ENCODE data around the gene PARVG.

PARVG gene

DNA sequence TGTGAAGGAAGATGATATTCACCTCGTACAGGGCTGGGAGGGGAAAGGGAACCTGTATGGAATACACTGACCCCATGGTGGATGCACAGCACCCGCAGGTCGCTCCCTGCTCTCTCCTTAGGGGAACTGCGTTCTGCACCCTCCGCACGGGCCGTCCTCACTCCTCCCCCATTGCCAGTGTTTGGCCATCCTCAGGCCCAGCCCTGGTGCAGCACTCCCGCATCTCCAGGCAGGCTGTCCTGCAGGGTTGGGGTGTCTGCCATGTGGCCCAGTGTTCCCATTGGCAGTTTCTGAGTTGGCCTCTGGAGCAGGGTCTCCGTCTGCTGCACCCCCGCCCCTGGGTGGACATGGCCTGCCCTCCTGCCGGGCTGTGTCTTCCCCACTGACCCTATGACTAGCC is 19.1 kb upstream of the PARVG start:
- CTCF ChIA-PET = no interaction called here
- DNase-seq (ENCODE audit: extremely low spot score) = no peak
- POLR2A ChIA-PET = no interaction called here
- TF ChIP-seq BHLHE40 (IDR thresholded peaks at IDR 0.05; ENCODE audit: borderline replicate concordance) (no peak), ZNF384 (IDR thresholded peaks at IDR 0.05) (no peak), HDGF (IDR thresholded peaks at IDR 0.05; ENCODE audit: borderline replicate concordance) (no peak), FOXK2 (IDR thresholded peaks at IDR 0.05) (no peak), NFRKB (IDR thresholded peaks at IDR 0.05) (no peak), SP1 (IDR thresholded peaks at IDR 0.05) (no peak), SUZ12 (IDR thresholded peaks at IDR 0.05) (no peak), FOXM1 (IDR thresholded peaks at IDR 0.05; ENCODE audit: borderline replicate concordance) (no peak), CTBP1 (IDR thresholded peaks at IDR 0.05; ENCODE audit: borderline replicate concordance) (no peak), TARDBP (IDR thresholded peaks at IDR 0.05) (no peak), L3MBTL2 (conservative IDR thresholded peaks at IDR 0.05) (no peak), FOXA1 (IDR thresholded peaks at IDR 0.05) (no peak), ARNT (IDR thresholded peaks at IDR 0.05) (no peak), LEF1 (IDR thresholded peaks at IDR 0.05; ENCODE audit: borderline replicate concordance) (no peak), ELF4 (IDR thresholded peaks at IDR 0.05) (no peak)
- TF ChIP-seq, protein P1, sequence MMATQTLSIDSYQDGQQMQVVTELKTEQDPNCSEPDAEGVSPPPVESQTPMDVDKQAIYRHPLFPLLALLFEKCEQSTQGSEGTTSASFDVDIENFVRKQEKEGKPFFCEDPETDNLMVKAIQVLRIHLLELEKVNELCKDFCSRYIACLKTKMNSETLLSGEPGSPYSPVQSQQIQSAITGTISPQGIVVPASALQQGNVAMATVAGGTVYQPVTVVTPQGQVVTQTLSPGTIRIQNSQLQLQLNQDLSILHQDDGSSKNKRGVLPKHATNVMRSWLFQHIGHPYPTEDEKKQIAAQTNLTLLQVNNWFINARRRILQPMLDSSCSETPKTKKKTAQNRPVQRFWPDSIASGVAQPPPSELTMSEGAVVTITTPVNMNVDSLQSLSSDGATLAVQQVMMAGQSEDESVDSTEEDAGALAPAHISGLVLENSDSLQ (IDR thresholded peaks at IDR 0.05) = no peak

DNA sequence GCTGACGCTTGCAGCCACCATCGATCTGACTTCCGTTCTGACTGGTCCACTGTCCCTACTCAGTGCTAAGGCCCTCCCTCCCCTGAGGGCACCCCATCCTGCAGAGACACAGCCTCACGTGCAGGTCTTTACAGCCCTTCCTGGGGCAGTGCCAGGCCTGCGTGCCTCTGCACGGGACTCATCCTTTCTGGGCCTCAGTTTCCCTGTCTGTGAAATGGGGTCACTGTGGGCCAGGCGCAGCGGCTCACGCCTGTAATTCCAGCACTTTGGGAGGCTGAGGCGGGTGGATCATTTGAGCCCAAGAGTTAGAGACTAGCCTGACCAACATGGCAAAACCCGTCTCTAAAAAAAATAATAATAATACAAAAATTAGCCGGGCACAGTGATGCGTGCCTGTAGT is 17.8 kb upstream of the PARVG start:
- DNase-seq (ENCODE audit: extremely low spot score) = no peak
- ChIA-PET CTCF (no interaction called here), POLR2A (no interaction called here)
- TF ChIP-seq ARNT (IDR thresholded peaks at IDR 0.05) (no peak), NFRKB (IDR thresholded peaks at IDR 0.05) (no peak), FOXK2 (IDR thresholded peaks at IDR 0.05) (no peak), L3MBTL2 (conservative IDR thresholded peaks at IDR 0.05) (no peak), ZNF384 (IDR thresholded peaks at IDR 0.05) (no peak), FOXA1 (IDR thresholded peaks at IDR 0.05) (no peak), HDGF (IDR thresholded peaks at IDR 0.05; ENCODE audit: borderline replicate concordance) (no peak), CTBP1 (IDR thresholded peaks at IDR 0.05; ENCODE audit: borderline replicate concordance) (no peak), ELF4 (IDR thresholded peaks at IDR 0.05) (no peak), SP1 (IDR thresholded peaks at IDR 0.05) (no peak), LEF1 (IDR thresholded peaks at IDR 0.05; ENCODE audit: borderline replicate concordance) (no peak), BHLHE40 (IDR thresholded peaks at IDR 0.05; ENCODE audit: borderline replicate concordance) (no peak), TARDBP (IDR thresholded peaks at IDR 0.05) (no peak), FOXM1 (IDR thresholded peaks at IDR 0.05; ENCODE audit: borderline replicate concordance) (no peak)
- TF ChIP-seq, protein P1 (IDR thresholded peaks at IDR 0.05) = no peak

DNA sequence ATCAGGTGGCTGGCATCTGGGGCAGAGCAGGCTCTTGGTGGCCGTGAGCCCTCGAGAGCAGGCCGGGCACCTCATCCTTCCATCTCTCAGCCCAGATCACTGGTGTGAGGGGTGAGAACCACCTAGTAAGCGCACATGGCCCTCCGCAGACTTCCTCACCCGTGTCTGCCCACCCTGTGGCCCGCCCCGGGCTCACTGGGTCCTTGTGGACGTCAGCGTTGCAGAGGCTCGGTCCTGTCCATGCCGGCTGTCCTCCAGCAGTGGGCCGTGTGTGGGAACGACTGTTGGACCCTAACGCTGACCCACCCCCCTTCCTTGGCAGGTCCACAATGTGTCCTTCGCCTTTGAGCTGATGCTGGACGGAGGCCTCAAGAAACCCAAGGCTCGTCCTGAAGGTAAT is 17.2 kb upstream of the PARVG start:
- CTCF ChIA-PET = no interaction called here
- DNase-seq (ENCODE audit: extremely low spot score) = no peak
- TF ChIP-seq ARNT (IDR thresholded peaks at IDR 0.05) (no peak), L3MBTL2 (conservative IDR thresholded peaks at IDR 0.05) (no peak), HDGF (IDR thresholded peaks at IDR 0.05; ENCODE audit: borderline replicate concordance) (no peak), SP1 (IDR thresholded peaks at IDR 0.05) (no peak), FOXA1 (IDR thresholded peaks at IDR 0.05) (no peak), FOXM1 (IDR thresholded peaks at IDR 0.05; ENCODE audit: borderline replicate concordance) (no peak), FOXK2 (IDR thresholded peaks at IDR 0.05) (no peak), NFRKB (IDR thresholded peaks at IDR 0.05) (no peak), ELF4 (IDR thresholded peaks at IDR 0.05) (no peak), CTBP1 (IDR thresholded peaks at IDR 0.05; ENCODE audit: borderline replicate concordance) (no peak), LEF1 (IDR thresholded peaks at IDR 0.05; ENCODE audit: borderline replicate concordance) (no peak), ZNF384 (IDR thresholded peaks at IDR 0.05) (no peak), SUZ12 (IDR thresholded peaks at IDR 0.05) (no peak), BHLHE40 (IDR thresholded peaks at IDR 0.05; ENCODE audit: borderline replicate concordance) (no peak), TARDBP (IDR thresholded peaks at IDR 0.05) (no peak)
- TF ChIP-seq, protein P1 (IDR thresholded peaks at IDR 0.05) = no peak
- POLR2A ChIA-PET = no interaction called here

GRCh38 chr22:44164031-44164430 is 16.7 kb upstream of the PARVG start:
- ChIA-PET POLR2A (no interaction called here), CTCF (no interaction called here)
- TF ChIP-seq SP1 (IDR thresholded peaks at IDR 0.05) = no peak
- DNase-seq (ENCODE audit: extremely low spot score) = no peak

DNA sequence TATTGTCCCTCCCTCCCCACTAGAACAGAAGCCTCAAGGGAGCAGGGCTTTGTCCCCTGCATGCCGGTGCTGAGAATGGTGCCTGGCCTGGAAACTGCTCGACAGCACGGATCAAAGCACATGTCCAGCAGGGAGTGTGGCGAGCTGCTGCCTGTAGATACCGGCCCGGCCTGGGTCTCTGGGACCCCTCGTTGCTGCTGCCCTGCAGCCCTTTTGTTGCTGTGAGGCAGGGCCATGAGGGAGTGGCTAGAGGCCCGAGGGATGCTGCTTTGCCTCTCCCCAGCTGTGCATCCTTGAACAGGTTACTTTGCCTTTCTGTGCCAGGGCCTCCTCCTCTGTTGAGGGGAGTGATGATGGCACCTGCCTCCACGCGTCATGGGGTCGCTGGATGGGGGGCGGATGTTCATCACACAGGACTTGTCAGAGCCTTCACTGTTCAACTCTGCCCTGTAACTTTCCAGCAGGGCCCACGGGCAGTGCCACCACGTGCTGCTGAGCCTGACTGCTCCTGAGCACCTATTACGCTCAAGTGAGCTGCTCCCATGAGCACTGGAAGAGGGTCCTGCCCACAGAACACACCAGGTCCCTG is 15.3 kb upstream of the PARVG start:
- ChIA-PET CTCF (interaction anchor here (0.6 kb wide), 1 partner anchor 221 kb away, joined by 3 read pairs; no protein-coding TSS in a partner anchor), POLR2A (no interaction called here)
- no peak for DNase-seq (ENCODE audit: extremely low spot score)
- TF ChIP-seq ARNT (IDR thresholded peaks at IDR 0.05) (no peak), CTBP1 (IDR thresholded peaks at IDR 0.05; ENCODE audit: borderline replicate concordance) (no peak), FOXA1 (IDR thresholded peaks at IDR 0.05) (no peak), TARDBP (IDR thresholded peaks at IDR 0.05) (no peak), NFRKB (IDR thresholded peaks at IDR 0.05) (no peak), FOXM1 (IDR thresholded peaks at IDR 0.05; ENCODE audit: borderline replicate concordance) (no peak), ELF4 (IDR thresholded peaks at IDR 0.05) (no peak), ZNF384 (IDR thresholded peaks at IDR 0.05) (no peak), SUZ12 (IDR thresholded peaks at IDR 0.05) (no peak), FOXK2 (IDR thresholded peaks at IDR 0.05) (no peak), BHLHE40 (IDR thresholded peaks at IDR 0.05; ENCODE audit: borderline replicate concordance) (no peak), L3MBTL2 (conservative IDR thresholded peaks at IDR 0.05) (no peak), HDGF (IDR thresholded peaks at IDR 0.05; ENCODE audit: borderline replicate concordance) (no peak), LEF1 (IDR thresholded peaks at IDR 0.05; ENCODE audit: borderline replicate concordance) (no peak), SP1 (IDR thresholded peaks at IDR 0.05) (no peak)
- TF ChIP-seq, protein P1 (IDR thresholded peaks at IDR 0.05) = no peak

Data from HEK293T (cell line).